Stimulated activated CD8-positive, alpha-beta memory T cell treated with anti-CD3 and anti-CD28 coated beads, Interleukin-4, amount 100 ng/mL, for 4 hours (primary cell): Measurements from ENCODE around the gene RBP5.
"Not testable (repeated sequence)": the region's sequence is repeated elsewhere in the genome, so short reads cannot be mapped to it uniquely, and the experiment has no call there.

Experiments
- DNase-seq, 2 donors: peaks; one replicate each; pipeline ENCODE4 v3.0.0-alpha.2; 2020; ENCODE audit warnings: low read depth in 2 of 2, low spot score in 1 of 2

Gene RBP5

DNA sequence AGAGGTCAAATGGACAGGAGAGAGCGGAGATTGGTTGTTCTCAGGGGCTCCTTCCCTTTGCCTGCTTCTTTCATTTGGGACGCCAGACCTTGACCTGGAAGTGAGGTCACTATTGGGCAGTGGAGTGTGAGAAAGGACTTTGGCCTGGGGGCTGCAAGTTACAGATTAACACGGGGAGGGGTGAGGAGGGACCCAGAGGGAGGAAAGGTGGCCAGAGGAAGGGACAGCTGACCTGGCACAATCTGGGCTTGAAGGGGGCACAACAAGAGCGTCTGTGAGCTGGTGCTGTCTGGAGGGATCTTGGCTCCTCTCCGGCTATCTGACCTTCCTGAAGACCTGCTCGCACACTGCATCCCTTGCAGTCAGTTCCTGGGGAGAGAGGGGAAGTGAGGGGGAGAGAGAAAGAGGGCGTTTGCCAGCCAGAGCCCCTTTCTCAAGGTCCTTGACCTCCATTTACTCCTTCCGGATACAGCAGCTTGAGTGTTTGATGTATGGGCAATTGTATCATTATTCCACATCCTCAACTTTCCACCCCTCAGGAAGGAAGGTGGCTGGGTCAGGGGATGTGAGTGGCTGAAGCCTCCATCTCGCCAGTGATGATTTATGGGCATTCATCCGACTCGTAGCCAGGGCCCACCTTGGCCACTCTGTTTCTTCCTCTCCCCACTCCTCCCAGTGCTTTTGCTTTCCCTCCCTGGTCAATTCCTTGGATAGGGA lies 4.7 kb downstream of the RBP5 start:
- no peak for DNase-seq

DNA sequence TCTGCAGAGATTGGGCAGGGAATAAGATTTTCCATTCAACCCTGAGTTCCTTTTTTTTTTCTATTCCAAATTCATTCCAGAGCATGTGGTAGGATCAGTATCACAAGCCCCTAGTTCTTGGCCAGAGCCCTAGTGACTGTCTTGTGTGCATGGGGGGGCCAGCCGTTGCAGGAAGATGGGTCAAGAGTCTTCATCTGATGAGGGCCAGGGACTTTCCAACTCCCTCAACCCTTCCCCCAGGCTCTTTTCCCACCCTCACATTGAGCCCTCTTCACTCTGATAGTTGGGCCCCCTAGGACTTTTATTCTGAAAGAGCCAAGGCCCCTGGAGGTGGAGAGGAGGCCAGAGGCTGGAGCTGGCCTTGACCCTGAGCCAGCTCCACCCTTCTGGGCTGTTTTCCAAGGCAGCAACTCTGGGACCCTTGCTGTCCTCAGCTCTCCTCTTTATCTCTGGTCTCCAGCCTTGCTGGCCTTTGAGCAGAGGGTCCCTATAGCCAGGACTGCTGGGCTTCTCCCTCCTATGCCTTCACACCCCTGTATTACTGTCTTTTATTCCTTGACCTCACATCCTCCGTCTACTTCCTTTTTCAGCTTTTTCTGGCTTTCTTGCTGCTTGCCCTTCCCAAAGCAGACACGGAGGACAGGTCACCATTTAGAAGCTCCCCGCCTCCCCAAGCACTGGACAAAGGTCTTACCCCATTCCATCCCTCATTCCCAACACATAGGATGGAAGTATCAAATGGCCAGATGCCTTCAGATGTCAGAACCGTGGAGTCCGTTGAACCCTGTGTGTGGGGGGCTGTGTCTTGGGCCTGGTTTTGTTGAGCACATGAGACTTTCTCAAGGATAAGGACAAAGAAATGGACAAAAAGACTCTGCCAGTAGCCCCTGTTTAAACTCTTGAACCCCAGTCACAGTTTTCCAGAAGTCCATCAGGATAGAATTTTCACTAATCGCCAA lies 5.6 kb downstream of the RBP5 start:
- no peak for DNase-seq

DNA sequence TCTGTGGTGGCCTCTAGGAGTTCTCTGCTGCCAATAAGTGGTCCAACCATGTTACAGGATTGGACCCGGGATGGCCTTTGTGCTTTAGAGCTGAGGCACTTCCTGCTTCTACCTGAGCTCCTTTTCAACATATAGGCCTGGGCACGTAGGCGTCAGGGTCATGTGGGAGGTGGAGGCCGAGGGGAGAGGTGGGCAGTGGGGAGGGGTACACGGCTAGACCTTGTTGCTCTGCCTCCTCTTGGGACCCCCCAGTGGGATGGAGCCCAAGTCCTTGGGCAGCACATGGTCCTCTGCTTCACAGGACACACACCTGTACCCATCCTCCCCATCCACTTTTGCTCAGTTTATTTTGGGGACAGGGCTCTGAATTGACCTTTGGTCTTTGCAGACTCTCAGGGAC lies 7.4 kb downstream of the RBP5 start:
- DNase-seq = no peak

DNA sequence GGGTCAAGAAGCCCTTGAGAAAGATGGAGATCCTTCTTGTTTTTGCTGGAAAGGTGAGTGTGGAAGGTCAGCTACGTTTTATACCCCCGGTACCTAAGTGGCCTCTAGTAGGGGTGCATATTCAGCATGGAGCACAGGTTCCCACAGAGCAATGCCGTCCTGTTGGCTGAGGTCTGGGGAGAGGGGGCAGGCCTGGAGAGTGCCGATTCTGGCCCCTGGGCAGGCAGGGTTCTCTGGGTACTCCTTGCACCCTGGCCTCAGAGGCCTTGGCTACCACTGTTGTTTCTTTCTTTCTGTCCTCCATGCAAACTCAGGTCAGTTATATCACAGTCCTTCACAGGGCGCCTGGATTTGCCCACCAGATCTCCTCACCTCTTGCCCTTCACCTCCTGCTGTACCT lies 8.5 kb downstream of the RBP5 start:
- no peak for DNase-seq

DNA sequence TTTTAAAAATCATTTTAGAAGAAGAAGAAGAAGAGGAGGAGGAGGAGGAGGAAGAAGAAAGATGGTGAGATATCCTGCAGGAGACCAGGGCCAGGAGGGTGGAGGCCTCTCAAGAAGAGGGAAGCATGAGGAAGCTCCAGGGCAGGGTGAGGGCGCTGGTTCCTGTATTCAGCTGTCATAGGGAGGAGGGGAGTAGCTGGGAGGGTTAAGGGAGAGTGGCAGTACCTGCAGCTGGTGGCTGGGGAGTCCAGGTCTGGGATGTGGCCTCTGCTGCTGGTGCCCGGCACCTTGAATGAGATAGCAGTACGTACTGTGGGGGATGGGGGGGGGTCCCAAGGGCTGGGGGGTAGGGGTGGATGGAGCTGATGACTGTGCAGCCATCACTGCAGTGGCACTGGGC lies 9.8 kb downstream of the RBP5 start:
- DNase-seq = no peak

DNA sequence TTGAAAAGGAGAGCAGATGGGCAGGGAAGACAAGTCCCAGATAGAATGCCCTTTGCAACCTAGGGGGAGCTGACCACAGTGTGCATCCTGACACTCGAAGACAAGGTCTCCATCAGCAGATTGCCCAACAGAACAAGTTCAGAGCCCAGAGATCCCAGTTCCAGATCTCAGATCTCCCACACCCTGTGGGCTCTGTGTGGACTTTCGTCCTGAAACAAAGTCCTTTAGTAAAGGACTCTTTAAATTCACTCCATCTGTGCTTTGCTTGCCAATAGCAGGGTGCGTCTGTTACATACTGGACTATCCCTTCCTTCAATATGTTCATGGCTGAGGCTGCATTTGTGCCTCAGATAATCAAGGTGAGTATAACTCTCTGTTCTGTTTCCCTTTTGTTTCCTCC lies 11.0 kb downstream of the RBP5 start:
- no peak for DNase-seq

DNA sequence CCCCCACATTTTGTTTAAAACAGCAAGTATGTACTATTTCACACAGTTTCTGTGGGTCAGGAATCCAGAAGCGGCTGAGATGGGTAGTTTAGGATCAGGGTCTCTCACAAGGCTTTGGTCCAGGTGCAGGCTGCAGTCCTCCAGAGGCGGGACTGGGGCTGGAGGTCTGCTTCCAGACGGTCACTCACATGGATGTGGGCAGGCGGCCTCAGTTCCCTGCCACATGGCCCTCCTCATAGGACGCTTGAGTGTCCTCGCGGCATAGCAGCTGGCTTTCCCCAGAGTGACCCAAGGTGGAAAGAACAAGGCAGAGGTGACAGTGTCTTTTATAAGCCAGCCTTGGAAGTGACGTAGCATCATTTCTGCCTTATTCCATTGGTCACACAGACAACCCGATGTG lies 11.8 kb downstream of the RBP5 start:
- no peak for DNase-seq

DNA sequence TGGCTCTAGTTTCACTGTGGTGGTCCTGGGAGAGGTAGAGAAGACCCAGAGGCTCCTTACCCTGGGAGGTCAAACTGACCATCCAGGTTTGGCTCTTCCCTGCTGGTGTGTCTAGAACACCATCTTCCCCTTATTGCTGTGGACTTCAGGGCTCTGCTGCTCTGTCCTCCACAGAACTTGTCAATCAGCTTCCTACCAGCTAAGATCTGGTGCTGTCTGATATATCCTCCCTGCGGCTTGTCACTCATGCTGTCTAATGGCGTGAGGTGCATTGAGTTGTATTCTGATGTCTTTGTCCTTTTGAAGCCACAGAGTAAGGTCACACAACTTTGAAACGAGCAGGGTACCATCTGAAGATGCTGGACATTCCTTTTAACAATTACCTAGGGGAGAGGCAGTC lies 12.5 kb downstream of the RBP5 start:
- DNase-seq = no peak

DNA sequence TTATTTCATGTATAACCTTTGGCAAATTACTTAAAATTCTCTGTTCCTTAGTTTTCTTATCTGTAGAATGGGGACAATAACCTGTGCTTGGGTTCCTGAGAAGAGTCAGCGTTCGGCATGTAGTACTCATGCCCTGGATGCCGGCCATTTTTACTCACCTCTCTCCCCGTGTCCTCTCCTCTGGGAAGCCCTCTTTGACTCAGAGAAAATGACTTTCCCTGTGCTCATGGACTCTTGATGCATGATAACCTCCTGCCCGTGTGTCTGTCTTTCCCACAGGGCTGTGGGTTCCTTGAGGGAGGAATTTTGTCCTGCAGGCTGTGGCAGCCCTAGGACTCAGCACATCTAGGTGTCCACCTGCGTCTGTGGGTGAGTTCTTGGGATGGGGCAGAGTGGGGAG lies 13.8 kb downstream of the RBP5 start:
- no peak for DNase-seq

DNA sequence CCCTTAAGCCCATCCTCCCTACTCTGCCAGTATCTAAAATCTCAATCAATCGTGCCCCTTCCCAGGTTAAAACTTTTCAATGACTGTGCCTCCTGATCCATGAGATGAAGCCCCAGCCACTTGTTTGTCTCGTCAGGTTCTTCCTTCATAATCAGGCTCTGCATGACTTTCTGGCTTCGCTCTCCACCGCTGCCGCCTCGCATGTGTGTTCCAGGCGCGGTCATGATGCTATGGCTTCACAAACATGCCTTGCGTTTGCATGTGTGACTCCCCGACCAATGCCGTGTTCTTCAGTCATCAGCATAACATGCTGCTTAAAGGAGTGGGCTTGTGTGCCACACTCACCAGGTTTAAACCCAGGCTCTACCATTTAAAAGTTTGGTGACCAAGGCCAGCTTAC lies 14.7 kb downstream of the RBP5 start:
- DNase-seq = no peak

DNA sequence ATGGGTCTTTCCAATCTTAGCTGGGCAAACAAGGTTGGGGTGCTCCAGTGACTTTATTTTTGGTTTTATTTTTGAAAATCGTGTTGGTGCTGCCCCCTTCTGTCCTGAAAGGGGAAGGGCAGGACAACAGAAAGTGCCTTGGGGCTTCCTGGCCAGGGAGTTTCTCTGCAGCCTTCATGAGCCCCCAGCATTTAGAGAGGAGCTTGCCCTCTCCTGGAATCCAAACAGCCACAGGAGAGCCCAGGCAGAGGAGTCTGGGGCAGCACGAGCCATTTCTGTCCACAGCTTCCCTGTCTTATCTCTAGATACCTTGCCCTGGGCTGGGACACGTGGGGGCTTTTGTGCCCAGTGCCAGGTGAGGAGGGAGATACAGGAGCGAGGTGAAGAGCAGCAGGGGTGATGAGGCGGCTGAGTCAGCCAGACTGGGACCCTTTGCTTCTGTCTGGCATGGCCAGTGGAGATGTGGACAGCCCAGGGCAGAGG lies 15.3 kb downstream of the RBP5 start:
- no peak for DNase-seq

DNA sequence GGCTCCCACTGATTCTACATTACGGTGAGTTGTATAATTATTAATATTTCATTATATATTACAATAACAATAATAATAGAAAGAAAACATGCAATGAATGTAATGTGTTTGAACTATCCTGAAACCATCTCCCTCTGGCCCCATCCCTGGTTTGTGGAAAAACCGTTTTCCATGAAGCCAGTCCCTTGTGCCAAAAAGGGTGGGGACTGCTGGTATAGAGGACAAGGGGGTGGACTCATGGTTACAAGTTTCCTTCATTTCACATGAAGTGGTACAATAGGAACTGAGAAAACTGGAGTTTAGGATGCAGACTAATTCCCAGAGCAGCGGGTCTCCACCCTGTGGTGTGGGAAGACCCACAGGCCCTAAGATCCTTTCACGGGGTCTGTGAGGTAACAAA lies 16.6 kb downstream of the RBP5 start:
- no peak for DNase-seq

DNA sequence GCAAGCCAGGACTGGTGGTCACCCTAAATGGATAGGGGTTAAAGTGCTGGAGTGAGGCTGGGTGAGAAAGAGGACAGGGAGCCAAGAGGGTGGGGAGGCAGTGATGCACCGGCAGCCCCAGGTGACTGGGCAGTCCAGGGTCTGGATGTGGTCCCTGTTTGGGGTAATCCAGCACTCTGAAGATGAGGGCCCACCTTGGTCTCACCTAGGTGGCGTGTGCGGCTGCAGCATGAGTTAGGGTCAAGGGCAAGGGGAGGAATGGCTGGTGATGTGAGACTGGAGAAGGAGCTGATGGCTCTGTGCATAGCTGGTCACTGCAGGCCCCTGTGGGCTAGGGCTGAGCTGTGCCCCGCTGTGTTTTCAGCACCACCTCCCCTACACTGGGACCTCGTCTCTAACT lies 18.0 kb downstream of the RBP5 start:
- DNase-seq = no peak

DNA sequence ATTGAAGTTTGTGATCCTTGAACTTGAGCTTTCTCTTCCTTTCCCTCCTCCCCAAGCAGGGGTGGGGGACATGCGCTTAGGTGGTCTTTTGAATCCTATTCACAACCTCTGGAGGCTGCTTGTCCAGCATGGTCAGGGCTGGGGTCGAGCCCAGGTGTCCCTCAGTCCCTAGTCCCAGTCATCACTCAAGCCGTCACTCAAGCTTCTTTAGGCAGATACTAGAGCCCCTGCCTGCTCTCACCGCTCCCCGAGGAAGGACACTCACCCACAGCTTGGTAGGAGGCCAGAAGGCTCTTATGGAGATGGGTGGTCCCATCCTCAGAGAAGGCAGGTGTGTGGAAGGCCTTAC lies 19.1 kb downstream of the RBP5 start:
- no peak for DNase-seq

DNA sequence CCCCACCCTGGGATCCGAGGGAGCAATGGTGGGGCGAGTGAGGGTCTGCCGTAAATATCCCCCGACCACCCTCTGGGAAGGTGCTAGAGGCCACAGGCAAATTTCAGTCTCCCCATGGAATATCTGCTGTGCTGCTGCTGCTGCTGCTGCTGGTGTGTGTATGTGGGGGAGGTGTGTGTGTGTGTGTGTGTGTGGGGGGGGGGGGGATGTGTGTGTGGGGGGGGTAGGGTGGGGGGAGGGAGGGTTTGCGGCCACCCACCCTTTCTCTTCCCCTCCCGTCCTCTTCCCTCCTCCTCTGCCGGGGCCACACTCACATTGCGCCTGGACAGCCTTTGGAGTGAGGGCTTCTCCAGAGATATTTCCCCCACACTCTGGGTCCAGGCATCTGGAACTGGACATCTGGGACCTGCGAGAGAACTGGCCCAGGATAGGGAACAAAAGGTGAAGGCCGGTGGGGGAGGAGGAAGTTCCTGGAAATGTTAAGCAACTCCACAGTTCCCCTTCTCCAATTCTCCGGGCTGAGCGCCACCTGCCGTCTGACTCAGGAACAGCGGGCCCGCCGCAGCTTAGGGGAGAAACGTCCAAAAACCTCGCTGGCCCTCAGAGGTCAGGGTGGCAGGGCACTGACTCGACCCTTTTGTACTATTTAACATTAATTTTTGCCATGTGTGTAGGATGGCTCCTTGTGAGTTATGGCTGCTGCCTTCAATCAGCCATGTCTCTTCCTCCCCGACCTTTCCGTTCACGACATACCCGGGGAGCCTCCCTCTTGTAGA lies 19.7 kb downstream of the RBP5 start, which contains the start of gene C1RL:
Gene C1RL (minus strand): TSS at position 419 of the 776 bp plus-strand sequence. CDS start 34 bp downstream, at position 385.
- DNase-seq = peak; percentile 49 to 80

DNA sequence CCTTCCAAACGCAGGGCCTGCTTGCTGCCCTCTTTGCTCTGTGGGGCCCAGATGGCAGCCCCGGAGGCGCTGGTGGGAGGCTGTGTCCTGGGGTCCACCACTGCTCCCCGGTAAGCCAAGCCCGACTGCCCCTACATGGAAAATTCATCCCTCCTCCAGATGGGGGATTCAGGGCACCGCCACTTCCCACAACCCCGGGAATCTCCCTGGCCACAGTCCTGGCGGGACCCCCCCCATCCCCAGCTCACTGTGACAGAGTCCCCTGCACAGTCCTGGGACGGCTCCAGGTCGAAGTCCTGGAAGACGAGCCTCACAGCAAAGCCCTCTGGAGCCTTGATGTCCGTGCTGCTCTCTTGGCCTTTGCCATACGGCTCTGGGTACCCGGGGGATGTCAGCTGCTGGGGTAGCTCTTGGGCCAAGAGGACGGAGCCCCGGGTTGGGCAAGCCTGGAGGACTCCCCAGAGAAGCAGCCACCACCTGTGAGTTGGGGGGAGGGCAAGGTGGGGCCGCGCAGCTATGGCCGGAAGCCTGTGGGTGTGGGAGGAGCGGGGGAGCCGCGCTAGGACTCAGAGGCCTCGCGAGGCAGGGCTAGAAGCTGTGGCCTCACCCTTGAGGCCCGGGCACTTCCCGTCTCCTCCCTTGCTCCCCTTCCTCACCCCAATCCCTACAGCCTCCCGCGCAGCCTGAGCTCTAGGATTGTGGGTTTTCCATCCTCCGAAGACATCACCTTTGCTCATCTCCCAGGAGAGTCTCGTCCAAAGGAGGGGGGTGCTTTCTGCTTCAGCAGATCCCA lies 20.5 kb downstream of the RBP5 start:
- DNase-seq = peak; percentile 31 to 56

DNA sequence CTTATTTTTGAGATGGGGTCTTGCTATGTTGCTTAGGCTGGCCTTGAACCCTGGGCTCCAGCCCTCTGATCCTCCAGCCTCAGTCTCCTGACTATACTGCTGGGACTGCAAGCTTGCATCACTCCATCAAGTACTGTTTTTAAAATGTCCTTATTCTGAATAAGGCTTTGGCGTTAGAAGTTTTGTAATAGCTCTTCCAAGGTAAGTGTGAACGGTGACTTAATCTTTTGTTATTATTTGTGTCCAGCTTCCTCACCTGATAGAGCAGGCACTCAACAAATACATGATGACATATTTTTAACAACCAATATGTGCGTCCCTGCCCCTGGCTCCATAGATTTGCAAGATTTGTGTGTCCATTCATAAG lies 21.1 kb downstream of the RBP5 start:
- DNase-seq = no peak

DNA sequence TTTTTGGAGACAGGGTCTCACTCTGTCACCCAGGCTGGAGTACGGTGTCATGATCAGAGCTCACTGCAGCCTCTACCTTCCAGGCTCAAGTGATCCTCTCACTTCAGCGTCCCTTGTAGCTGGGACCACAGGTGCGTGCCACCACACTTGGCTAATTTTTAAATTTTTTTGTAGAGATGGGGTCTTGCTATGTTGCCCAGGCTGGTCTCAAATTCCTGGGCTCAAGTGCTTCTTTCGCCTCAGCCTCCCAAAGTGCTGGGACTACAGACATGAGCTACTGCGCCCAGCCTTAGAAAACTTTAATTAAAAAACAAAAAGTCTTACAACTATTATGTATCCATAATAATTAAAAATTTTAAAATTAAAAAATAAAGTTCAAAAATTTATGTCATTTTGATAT lies 21.5 kb downstream of the RBP5 start:
- not testable (repeated sequence) for DNase-seq

DNA sequence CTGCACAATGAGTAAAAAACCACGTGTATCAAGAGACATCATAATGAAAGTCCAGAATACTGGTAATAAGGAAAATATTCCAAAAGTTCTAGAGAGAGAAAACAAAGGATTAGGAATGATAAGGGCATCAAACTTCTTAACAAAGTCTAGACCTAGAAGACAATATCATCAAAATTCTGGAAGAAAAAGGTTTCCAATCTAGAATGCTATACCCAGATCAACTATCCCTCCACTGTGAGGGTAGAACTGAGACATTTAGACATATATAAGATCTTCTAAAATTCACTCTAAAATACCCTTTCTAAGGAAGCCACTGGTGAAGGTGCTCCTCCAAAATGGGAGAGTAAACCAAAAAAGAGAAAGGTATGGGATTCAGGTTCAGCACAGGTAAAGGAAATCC lies 22.6 kb downstream of the RBP5 start:
- DNase-seq = no peak

DNA sequence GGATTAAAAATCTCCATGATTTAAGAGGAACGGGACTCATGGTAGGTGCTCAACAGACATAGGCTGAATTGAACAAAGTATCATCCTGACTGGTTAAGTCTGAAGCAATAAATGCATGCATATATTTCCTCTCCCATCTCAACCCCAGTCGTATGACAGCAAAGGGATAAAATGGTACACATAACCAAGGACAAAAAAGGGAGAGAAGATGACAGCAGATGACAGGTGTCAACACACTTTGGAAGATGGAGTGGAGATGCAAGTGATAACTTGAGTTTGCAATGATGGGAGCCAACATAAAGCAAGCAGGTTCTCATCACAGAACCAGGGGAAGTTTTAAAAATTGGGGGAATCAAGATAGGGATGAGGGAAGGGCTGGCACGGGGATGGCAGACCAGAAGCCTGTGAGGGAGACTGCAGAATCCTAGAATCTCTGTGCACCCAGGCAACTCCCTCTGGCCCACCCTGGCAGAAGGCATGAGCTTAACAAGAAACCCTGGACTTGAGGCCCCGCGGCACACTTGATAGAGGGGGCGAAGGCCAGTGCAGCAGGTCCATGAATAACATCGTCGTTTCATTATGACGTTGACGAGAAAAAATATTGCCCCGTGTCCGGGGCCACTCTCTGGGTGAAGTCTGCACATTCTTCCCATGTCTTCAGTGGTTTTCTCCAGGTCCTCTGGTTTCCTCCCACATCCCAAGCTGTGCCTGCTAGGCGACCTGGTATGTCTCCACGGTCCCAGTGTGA lies 24.7 kb downstream of the RBP5 start:
- no peak for DNase-seq
